Thyroid gland (tissue), 4 donors: Measurements from ENCODE around the gene CLCF1. TPM values are rescaled to one million over a fixed set of nuclear protein-coding genes. Genes with fewer than 3 reads are reported as not detected.

Source experiments
- DNase-seq, 2 donors: peaks; one replicate each; pipeline ENCODE4 v3.0.0-alpha.2; 2019
- H3K27ac ChIP-seq, 3 donors: fragments of 200-600 bp; sonication (generic); 1 replicate in 2 of 3; 2 replicates in 1 of 3; pipeline ENCODE4 v1.5.1; 2016 to 2019; ENCODE audit warnings: mild to moderate bottlenecking in 1 of 3, moderate library complexity in 1 of 3
- H3K27me3 ChIP-seq: fragments of 200-600 bp; sonication (generic); one replicate; pipeline ENCODE4 v1.5.1; 2019
- H3K36me3 ChIP-seq, 2 donors: fragments of 200-600 bp; sonication (generic); one replicate each; pipeline ENCODE4 v1.5.1; 2016 to 2019
- H3K4me1 ChIP-seq, 2 donors: fragments of 200-600 bp; sonication (generic); one replicate each; pipeline ENCODE4 v1.5.1; 2017 to 2019
- H3K4me3 ChIP-seq, 3 donors: fragments of 200-600 bp; sonication (generic); replicated peaks in 1 of 3; 1 replicate in 2 of 3; 2 replicates in 1 of 3; pipeline ENCODE4 v1.5.1; 2016; ENCODE audit warnings: mild to moderate bottlenecking in 1 of 3
- H3K9me3 ChIP-seq: fragments of 200-600 bp; sonication (generic); one replicate; pipeline ENCODE4 v1.5.1; 2017
- POLR2A ChIP-seq, 2 donors: fragments of 450-650 bp; IDR thresholded peaks; one replicate each; pipeline ENCODE4 v1.6.1; 2017; ENCODE audit warnings: antibody characterized with exemption in 2 of 2, mild to moderate bottlenecking in 2 of 2, moderate library complexity in 1 of 2
- WGBS, 2 donors: methylation state at CpG; one replicate each; pipeline ENCODE4 v1.1.5; 2017; 5-methylcytosine and 5-hydroxymethylcytosine counted together
- intact Hi-C: fragments of 100-400 bp; cut with DNase I; formaldehyde crosslinking; loops from one replicate; pipeline ENCODE4 v1.15.1; 2023
- total RNA-seq, 4 donors: library from RNA; depleted of rRNA; stranded (reverse); fragments of >200 nt; gene quantifications; one replicate each; pipeline ENCODE4 v1.2.3, GENCODE V29; 2016
- TF ChIP-seq, protein P1 (sequence below), 6 experiments: fragments of 200-600 bp in 3 of 6; fragments of 450-650 bp in 3 of 6; sonication (generic) in 3 of 6; IDR thresholded peaks; one replicate each; pipeline ENCODE4 v1.5.1; 2016 to 2019; ENCODE audit warnings: antibody characterized with exemption in 6 of 6, mild to moderate bottlenecking in 2 of 6, inconsistent platforms in 1 of 6, moderate library complexity in 1 of 6

The CLCF1 gene
- total RNA-seq, 4 donors from 2014 or later: 4.3 to 9.4 (median 6.9) TPM

DNA sequence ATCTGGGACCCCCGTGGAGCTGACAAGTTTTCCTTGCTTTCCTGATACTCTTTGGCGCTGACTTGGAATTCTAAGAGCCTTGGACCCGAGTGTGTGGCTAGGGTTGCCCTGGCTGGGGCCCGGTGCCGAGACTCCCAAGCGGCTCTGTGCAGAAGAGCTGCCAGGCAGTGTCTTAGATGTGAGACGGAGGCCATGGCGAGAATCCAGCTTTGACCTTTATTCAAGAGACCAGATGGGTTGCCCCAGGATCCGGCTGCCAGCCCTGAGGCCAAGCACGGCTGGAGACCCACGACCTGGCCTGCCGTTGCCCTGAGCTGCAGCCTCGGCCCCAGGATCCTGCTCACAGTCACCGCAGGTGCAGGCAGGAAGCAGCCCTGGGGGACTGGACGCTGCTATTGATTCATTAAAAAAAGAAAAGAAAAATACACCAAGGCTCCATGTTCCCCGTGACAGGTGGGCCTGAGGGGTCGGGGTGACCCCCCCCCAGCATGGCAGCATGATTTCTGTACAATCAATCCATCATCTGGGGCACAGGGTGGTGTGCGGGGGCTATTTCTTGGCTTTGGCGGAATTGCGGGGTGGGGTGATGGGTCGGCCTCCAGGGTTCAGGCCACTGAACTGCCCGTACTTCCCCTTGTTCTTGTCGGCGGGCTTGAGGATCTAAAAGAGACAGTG is 24.7 kb upstream of the CLCF1 start:
- Histone ChIP-seq H3K27me3 (no peaks in the 10 kb centered on the region), H3K4me3 (no peak overlapping the region), H3K36me3 (peaks cover 24 to 25% of the 10 kb centered on the region in 2 donors), H3K4me1 (peaks cover 25 to 27% of the 10 kb centered on the region in 2 donors), H3K27ac (no peak overlapping the region), H3K9me3 (no peaks in the 10 kb centered on the region)
- TF ChIP-seq POLR2A (IDR thresholded peaks at IDR 0.05): no peak
- TF ChIP-seq, protein P1, sequence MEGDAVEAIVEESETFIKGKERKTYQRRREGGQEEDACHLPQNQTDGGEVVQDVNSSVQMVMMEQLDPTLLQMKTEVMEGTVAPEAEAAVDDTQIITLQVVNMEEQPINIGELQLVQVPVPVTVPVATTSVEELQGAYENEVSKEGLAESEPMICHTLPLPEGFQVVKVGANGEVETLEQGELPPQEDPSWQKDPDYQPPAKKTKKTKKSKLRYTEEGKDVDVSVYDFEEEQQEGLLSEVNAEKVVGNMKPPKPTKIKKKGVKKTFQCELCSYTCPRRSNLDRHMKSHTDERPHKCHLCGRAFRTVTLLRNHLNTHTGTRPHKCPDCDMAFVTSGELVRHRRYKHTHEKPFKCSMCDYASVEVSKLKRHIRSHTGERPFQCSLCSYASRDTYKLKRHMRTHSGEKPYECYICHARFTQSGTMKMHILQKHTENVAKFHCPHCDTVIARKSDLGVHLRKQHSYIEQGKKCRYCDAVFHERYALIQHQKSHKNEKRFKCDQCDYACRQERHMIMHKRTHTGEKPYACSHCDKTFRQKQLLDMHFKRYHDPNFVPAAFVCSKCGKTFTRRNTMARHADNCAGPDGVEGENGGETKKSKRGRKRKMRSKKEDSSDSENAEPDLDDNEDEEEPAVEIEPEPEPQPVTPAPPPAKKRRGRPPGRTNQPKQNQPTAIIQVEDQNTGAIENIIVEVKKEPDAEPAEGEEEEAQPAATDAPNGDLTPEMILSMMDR (IDR thresholded peaks at IDR 0.05): no peak
- intact Hi-C loops: loop anchor here (10.0 kb wide), 1 partner anchor 67 kb away; the partner anchor contains the start of gene TMEM134
- DNase-seq: no peak
- 89 to 90% methylated on average over 21 to 24 of the region's 24 CpGs for WGBS, 2 donors

DNA sequence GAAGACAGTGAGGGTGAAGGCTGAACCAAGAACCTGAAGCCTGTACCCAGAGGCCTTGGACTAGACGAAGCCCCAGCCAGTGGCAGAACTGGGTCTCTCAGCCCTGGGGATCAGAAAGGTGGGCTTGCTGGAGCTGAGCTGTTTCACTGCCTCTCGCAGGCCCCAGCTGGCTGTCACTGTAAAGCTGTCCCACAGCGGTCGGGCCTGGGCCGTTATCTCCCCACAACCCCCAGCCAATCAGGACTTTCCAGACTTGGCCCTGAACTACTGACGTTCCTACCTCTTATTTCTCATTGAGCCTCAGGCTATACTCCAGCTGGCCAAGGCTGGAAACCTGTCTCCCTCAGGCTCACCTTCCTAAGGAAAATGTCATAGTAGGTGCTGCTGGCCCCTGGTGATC is 24.1 kb upstream of the CLCF1 start:
- H3K4me3 ChIP-seq: no peak overlapping the region
- H3K4me1 ChIP-seq: peaks cover 21 to 27% of the 10 kb centered on the region in 2 donors
- peaks cover 24 to 25% of the 10 kb centered on the region in 2 donors for H3K36me3 ChIP-seq
- TF ChIP-seq, protein P1 (IDR thresholded peaks at IDR 0.05): no peak
- no peak for TF ChIP-seq POLR2A (IDR thresholded peaks at IDR 0.05)
- no peak overlapping the region for H3K27ac ChIP-seq
- no peaks in the 10 kb centered on the region for H3K27me3 ChIP-seq
- no peaks in the 10 kb centered on the region for H3K9me3 ChIP-seq
- intact Hi-C loops: loop anchor here (10.0 kb wide), 1 partner anchor 67 kb away; the partner anchor contains the start of gene TMEM134
- no peak for DNase-seq
- 92 to 94% methylated on average over 6 of the region's 6 CpGs for WGBS, 2 donors

DNA sequence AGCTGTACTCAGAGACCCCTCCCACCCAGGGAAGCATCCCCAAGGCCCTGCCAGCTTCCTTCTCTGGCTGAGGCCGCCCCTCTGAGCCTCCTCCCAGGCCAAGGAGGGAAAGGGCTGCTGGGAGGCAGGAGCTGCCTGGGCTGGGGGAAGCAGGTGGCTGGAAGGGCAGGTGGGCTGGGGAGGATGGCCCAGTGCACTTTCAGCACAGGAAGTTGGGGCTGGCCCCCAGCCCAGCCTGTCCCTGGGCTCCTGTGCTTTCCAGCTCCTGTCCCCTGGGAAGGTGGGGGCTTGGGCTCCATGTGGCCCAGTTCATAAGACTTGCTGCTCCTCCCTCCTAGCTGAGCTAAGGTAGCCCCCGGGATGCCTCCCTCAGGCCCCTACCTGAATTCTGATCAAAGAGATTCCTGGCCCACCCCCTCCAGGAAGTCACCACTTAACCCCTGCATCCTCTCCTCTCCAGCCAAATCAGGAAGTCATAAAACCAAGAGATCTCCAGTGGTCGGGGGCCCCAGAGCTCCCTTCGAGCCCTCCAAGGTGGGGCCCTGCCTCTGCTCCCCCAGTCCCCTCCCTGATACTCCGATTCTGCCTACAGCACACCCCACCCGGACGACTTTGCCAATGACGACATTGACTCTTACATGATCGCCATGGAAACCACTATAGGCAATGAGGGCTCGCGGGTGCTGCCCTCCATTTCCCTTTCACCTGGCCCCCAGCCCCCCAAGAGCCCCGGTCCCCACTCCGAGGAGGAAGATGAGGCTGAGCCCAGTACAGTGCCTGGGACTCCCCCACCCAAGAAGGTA is 23.4 kb upstream of the CLCF1 start:
- Histone ChIP-seq H3K9me3 (no peaks in the 10 kb centered on the region), H3K27ac (no peak overlapping the region), H3K36me3 (peaks cover 24 to 25% of the 10 kb centered on the region in 2 donors), H3K4me3 (no peak overlapping the region), H3K4me1 (peaks cover 17 to 24% of the 10 kb centered on the region in 2 donors), H3K27me3 (no peaks in the 10 kb centered on the region)
- WGBS, 2 donors: 55 to 60% methylated on average over 11 to 12 of the region's 13 CpGs
- DNase-seq: no peak
- TF ChIP-seq, protein P1 (IDR thresholded peaks at IDR 0.05): no peak
- TF ChIP-seq POLR2A (IDR thresholded peaks at IDR 0.05): no peak
- intact Hi-C loops: loop anchor here (10.0 kb wide), 1 partner anchor 68 kb away; the partner anchor contains the start of gene TMEM134

DNA sequence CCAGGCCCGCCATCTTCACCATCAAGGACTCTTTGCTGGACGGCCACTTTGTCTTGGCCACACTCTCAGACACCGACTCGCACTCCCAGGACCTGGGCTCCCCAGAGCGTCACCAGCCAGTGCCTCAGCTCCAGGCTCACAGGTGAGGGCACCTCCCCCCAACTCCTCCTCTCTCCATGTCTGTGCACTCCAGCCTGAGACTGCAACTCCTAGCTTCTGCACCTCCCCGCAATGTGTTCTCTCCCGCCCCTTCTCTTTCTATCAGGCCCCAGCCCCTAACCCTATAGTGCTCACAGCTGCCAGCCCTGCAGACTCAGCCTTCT is 22.8 kb upstream of the CLCF1 start:
- Histone ChIP-seq H3K36me3 (peaks cover 24 to 25% of the 10 kb centered on the region in 2 donors), H3K27ac (no peak overlapping the region), H3K27me3 (no peaks in the 10 kb centered on the region), H3K4me3 (no peak overlapping the region), H3K4me1 (peaks cover 17 to 24% of the 10 kb centered on the region in 2 donors), H3K9me3 (no peaks in the 10 kb centered on the region)
- 87 to 95% methylated on average over 7 of the region's 7 CpGs for WGBS, 2 donors
- DNase-seq: no peak
- TF ChIP-seq, protein P1 (IDR thresholded peaks at IDR 0.05): no peak
- no peak for TF ChIP-seq POLR2A (IDR thresholded peaks at IDR 0.05)
- intact Hi-C loops: loop anchor here (10.0 kb wide), 1 partner anchor 69 kb away; the partner anchor contains the start of gene TMEM134
